Measurements from ENCODE around the gene ELAVL3. TPM values are rescaled to one million over a fixed set of nuclear protein-coding genes. Genes with fewer than 3 reads are reported as not detected.
"Not testable (repeated sequence)": the region's sequence is repeated elsewhere in the genome, so short reads cannot be mapped to it uniquely, and the experiment has no call there.

The ELAVL3 gene
- total and polyA plus RNA-seq, 2 of the 8 experiments (the other 6 are each of a cell fraction or from before 2014, with no cell fraction given): 0.80 to 1.0 TPM

DNA sequence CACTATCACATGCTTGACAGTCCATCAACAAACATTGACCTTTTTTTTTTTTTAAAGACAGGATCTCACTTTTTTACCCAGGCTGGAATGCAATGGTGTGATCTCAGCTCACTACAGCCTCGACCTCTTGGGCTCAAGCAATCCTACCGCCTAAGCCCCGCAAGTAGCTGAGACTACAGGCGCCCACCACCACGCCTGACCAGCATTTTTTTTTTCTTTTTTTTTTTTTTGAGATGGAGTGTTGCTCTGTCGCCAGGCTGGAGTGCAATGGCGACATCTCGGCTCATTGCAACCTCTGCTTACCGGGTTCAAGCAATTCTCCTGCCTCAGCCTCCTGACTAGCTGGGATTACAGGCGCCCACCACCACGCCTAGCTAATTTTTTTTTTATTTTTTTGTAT is 21.9 kb downstream of the ELAVL3 start:
- H2BK5ac ChIP-seq (ENCODE audit: low read depth, low read length); H2BK15ac ChIP-seq (ENCODE audit: low read length); H3K79me1 ChIP-seq (ENCODE audit: low read depth, low read length); H3K79me2 ChIP-seq (ENCODE audit: control insufficient read depth in 1 of 2, insufficient read depth in 2 of 2, low read length in 2 of 2); H3K9ac ChIP-seq (replicated peaks in 1 of 4; ENCODE audit: extremely low read depth in 1 of 4, low read depth in 3 of 4, low read length in 3 of 4); H4K5ac ChIP-seq (ENCODE audit: insufficient read length, low read depth, low read length); H2BK12ac ChIP-seq (ENCODE audit: low read depth, low read length); H3K27me3 ChIP-seq (replicated peaks in 1 of 4; ENCODE audit: control insufficient read depth in 3 of 4, extremely low read depth in 1 of 4, insufficient read depth in 3 of 4, low read length in 3 of 4); H3K36me3 ChIP-seq (ENCODE audit: control insufficient read depth in 2 of 4, insufficient read depth in 4 of 4, low read length in 3 of 4); H3K23me2 ChIP-seq (ENCODE audit: low read depth, low read length); FAIRE-seq; H3K4ac ChIP-seq (replicated peaks; ENCODE audit: insufficient read length, low read depth, low read length); H3K4me3 ChIP-seq (ENCODE audit: extremely low read depth in 1 of 4, insufficient read depth in 2 of 4, low read depth in 3 of 4, low read length in 4 of 4); H3K9me3 ChIP-seq (ENCODE audit: insufficient read depth in 2 of 2, low read depth in 1 of 2, low read length in 1 of 2); DNase-seq (ENCODE audit: low read depth in 1 of 2, low spot score in 2 of 2); H3K27ac ChIP-seq (ENCODE audit: low read depth, low read length); H3K4me2 ChIP-seq (ENCODE audit: insufficient read depth in 1 of 2, low read depth in 2 of 2, low read length in 2 of 2); H2AFZ ChIP-seq (ENCODE audit: low read length); H3K56ac ChIP-seq (replicated peaks; ENCODE audit: insufficient read length, low read depth, low read length); H2BK120ac ChIP-seq (replicated peaks; ENCODE audit: low read depth, low read length); H3K23ac ChIP-seq (ENCODE audit: insufficient read length); H3K14ac ChIP-seq (ENCODE audit: insufficient read length); H4K8ac ChIP-seq (ENCODE audit: extremely low read depth, insufficient read depth, low read length); H3K4me1 ChIP-seq (replicated peaks in 1 of 4; ENCODE audit: control insufficient read depth in 3 of 4, insufficient read depth in 4 of 4, low read length in 3 of 4); H4K91ac ChIP-seq (replicated peaks; ENCODE audit: insufficient read length, low read length); H2BK20ac ChIP-seq (ENCODE audit: low read length); H3K18ac ChIP-seq (ENCODE audit: extremely low read depth, low read length); H4K20me1 ChIP-seq (replicated peaks in 1 of 2; ENCODE audit: control insufficient read depth in 1 of 2, insufficient read depth in 2 of 2, low read length in 2 of 2): not testable (repeated sequence)
- CTCF ChIA-PET (ENCODE audit: partially characterized antibody): interaction anchor here (0.7 to 3.4 kb wide), 11 partner anchors 11 to 78 kb away, joined by 3 to 17 read pairs (median 3); partner anchors contain the start of genes EPOR and ODAD3
- H2AK5ac ChIP-seq (ENCODE audit: low read depth, low read length): 0 out of 2 replicates have a peak overlapping the region, but pooled peaks have one; percentile 53
- POLR2A ChIA-PET (ENCODE audit: partially characterized antibody): interaction anchor here (1.6 to 3.4 kb wide), 2 partner anchors 22 to 65 kb away, joined by 3 to 20 read pairs; partner anchors contain the start of gene ELAVL3
- 94% methylated on average over 10 of the region's 11 CpGs; no CpG with 5 or more reads in 1 of the 2 experiments for WGBS, 2 experiments (ENCODE audit: extremely low coverage in 1 of 2, insufficient coverage in 1 of 2, insufficient read length in 1 of 2, insufficient replicate concordance in 2 of 2, low coverage in 1 of 2, low lambda C conversion rate in 2 of 2, missing lambda C conversion rate in 1 of 2)
